ENCODE results near the gene RPP25. TPM values are rescaled to one million over a fixed set of nuclear protein-coding genes. Genes with fewer than 3 reads are reported as not detected.
"Not testable (repeated sequence)": the region's sequence is repeated elsewhere in the genome, so short reads cannot be mapped to it uniquely, and the experiment has no call there.

Gene RPP25
- polyA plus RNA-seq, 3 donors from 2014 or later, result 1.4 to 3.1 (median 2.1) TPM

GRCh38 chr15:74958908-74959585 is 2.5 kb upstream of the RPP25 start:
- no peaks in the 10 kb centered on the region for H3K36me3 Mint-ChIP-seq
- no peak overlapping the region for H3K27ac Mint-ChIP-seq
- no peaks in the 10 kb centered on the region for H3K9me3 Mint-ChIP-seq
- H3K4me3 Mint-ChIP-seq, result peak overlapping the region in 4 of 5 donors; percentile 36 to 66 (median 44)
- H3K27me3 Mint-ChIP-seq (ENCODE audit: low read depth in 3 of 3), result peaks cover 9 to 28% (median 23%) of the 10 kb centered on the region in 3 donors
- H3K4me1 Mint-ChIP-seq, result peaks cover 16% of the 10 kb centered on the region in 2 donors
- DNase-seq, result no peak

GRCh38 chr15:74958320-74958907 is 1.8 kb upstream of the RPP25 start:
- Mint-ChIP-seq H3K9me3 (no peaks in the 10 kb centered on the region), H3K4me1 (peaks cover 16% of the 10 kb centered on the region in 2 donors), H3K4me3 (peak overlapping the region; percentile 33 to 54 (median 38)), H3K36me3 (no peaks in the 10 kb centered on the region), H3K27me3 (ENCODE audit: low read depth in 3 of 3) (peaks cover 9 to 28% (median 23%) of the 10 kb centered on the region in 3 donors), H3K27ac (no peak overlapping the region)
- DNase-seq, result no peak

- no peaks in the 10 kb centered on the region for H3K36me3 Mint-ChIP-seq
- no peaks in the 10 kb centered on the region for H3K9me3 Mint-ChIP-seq
- H3K27me3 Mint-ChIP-seq (ENCODE audit: low read depth in 3 of 3), result peaks cover 8 to 28% (median 23%) of the 10 kb centered on the region in 3 donors
- no peak for DNase-seq
- H3K27ac Mint-ChIP-seq, result no peak overlapping the region
- H3K4me3 Mint-ChIP-seq, result peak overlapping the region; percentile 73 to 82 (median 78)
- peaks cover 16% of the 10 kb centered on the region in 2 donors for H3K4me1 Mint-ChIP-seq
Measured at GRCh38 chr15:74957476-74958035, 984 bp upstream of the RPP25 start.

GRCh38 chr15:74955796-74956647 is 550 bp downstream of the RPP25 start:
- Mint-ChIP-seq H3K4me3 (peak overlapping the region in 4 of 5 donors; percentile 29 to 73 (median 40)), H3K4me1 (peaks cover 16% of the 10 kb centered on the region in 2 donors), H3K36me3 (no peaks in the 10 kb centered on the region), H3K27me3 (ENCODE audit: low read depth in 3 of 3) (peaks cover 8 to 24% (median 21%) of the 10 kb centered on the region in 3 donors), H3K9me3 (no peaks in the 10 kb centered on the region), H3K27ac (no peak overlapping the region)
- DNase-seq, result peak; percentile 48 to 51 (median 50)

- Mint-ChIP-seq H3K27ac (no peak overlapping the region), H3K9me3 (no peaks in the 10 kb centered on the region), H3K36me3 (no peaks in the 10 kb centered on the region), H3K4me3 (peak overlapping the region in 4 of 5 donors; percentile 29 to 47 (median 40)), H3K27me3 (ENCODE audit: low read depth in 3 of 3) (peaks cover 11 to 20% (median 16%) of the 10 kb centered on the region in 3 donors), H3K4me1 (peaks cover 16% of the 10 kb centered on the region in 2 donors)
- no peak for DNase-seq
Measured at GRCh38 chr15:74955017-74955416, 1.6 kb downstream of the RPP25 start.

GRCh38 chr15:74954515-74954914 is 2.1 kb downstream of the RPP25 start:
- H3K9me3 Mint-ChIP-seq, result no peaks in the 10 kb centered on the region
- H3K36me3 Mint-ChIP-seq, result no peaks in the 10 kb centered on the region
- H3K27ac Mint-ChIP-seq, result no peak overlapping the region
- H3K4me3 Mint-ChIP-seq, result peak overlapping the region in 1 of 5 donors; percentile 36
- no peak for DNase-seq
- peaks cover 11 to 17% (median 11%) of the 10 kb centered on the region in 3 donors for H3K27me3 Mint-ChIP-seq (ENCODE audit: low read depth in 3 of 3)
- H3K4me1 Mint-ChIP-seq, result peaks cover 16% of the 10 kb centered on the region in 2 donors

- Mint-ChIP-seq H3K9me3 (no peaks in the 10 kb centered on the region), H3K27ac (peak overlapping the region in 1 of 6 donors; percentile 57), H3K4me1 (no peaks in the 10 kb centered on the region), H3K27me3 (ENCODE audit: low read depth in 3 of 3) (peaks cover 0 to 4% (median 2%) of the 10 kb centered on the region in 3 donors), H3K4me3 (no peak overlapping the region), H3K36me3 (no peaks in the 10 kb centered on the region)
- no peak for DNase-seq
Measured at GRCh38 chr15:74951006-74951405, 5.6 kb downstream of the RPP25 start.

- Mint-ChIP-seq H3K27me3 (ENCODE audit: low read depth in 3 of 3) (peaks cover 0 to 4% (median 2%) of the 10 kb centered on the region in 3 donors), H3K4me3 (no peak overlapping the region), H3K36me3 (no peaks in the 10 kb centered on the region), H3K27ac (no peak overlapping the region), H3K9me3 (no peaks in the 10 kb centered on the region), H3K4me1 (no peaks in the 10 kb centered on the region)
- DNase-seq, result peak; percentile 69 to 71 (median 70)
Measured at GRCh38 chr15:74950078-74950908, 6.3 kb downstream of the RPP25 start.

- Mint-ChIP-seq H3K4me3 (peak within 1 kb of the TSS; percentile 86 to 96 (median 94)), H3K9me3 (no peaks in the 10 kb centered on the region), H3K36me3 (no peaks in the 10 kb centered on the region), H3K4me1 (peaks cover 30 to 34% of the 10 kb centered on the region in 2 donors), H3K27me3 (ENCODE audit: low read depth in 3 of 3) (peaks cover 0 to 6% (median 0%) of the 10 kb centered on the region in 3 donors), H3K27ac (peak within 1 kb of the TSS; percentile 70 to 95 (median 92))
- DNase-seq, result peak; percentile 92 to 93 (median 93)
Measured at GRCh38 chr15:74937590-74938371, 18.8 kb downstream of the RPP25 start, which contains the start of gene COX5A. TSS of gene COX5A (minus strand) at chr15:74938073. CDS start at chr15:74938014, 59 bp downstream.

GRCh38 chr15:74937272-74937589 is 19.3 kb downstream of the RPP25 start:
- H3K27ac Mint-ChIP-seq, result peak overlapping the region; percentile 70 to 92 (median 87)
- peaks cover 0 to 6% (median 0%) of the 10 kb centered on the region in 3 donors for H3K27me3 Mint-ChIP-seq (ENCODE audit: low read depth in 3 of 3)
- peak overlapping the region; percentile 86 to 96 (median 94) for H3K4me3 Mint-ChIP-seq
- DNase-seq, result no peak
- no peaks in the 10 kb centered on the region for H3K36me3 Mint-ChIP-seq
- H3K9me3 Mint-ChIP-seq, result no peaks in the 10 kb centered on the region
- H3K4me1 Mint-ChIP-seq, result peaks cover 35% of the 10 kb centered on the region in 2 donors

GRCh38 chr15:74935193-74935592 is 21.4 kb downstream of the RPP25 start:
- not testable (repeated sequence) for H3K9me3 Mint-ChIP-seq; H3K36me3 Mint-ChIP-seq; H3K27me3 Mint-ChIP-seq (ENCODE audit: low read depth in 3 of 3); DNase-seq
- Mint-ChIP-seq H3K4me1 (peaks cover 35 to 40% of the 10 kb centered on the region in 2 donors), H3K27ac (peak overlapping the region in 3 of 6 donors; percentile 34 to 64 (median 57)), H3K4me3 (peak overlapping the region; percentile 28 to 64 (median 49))

GRCh38 chr15:74933573-74933972 is 23.0 kb downstream of the RPP25 start:
- Mint-ChIP-seq H3K4me3 (no peak overlapping the region), H3K9me3 (no peaks in the 10 kb centered on the region), H3K4me1 (peaks cover 32 to 40% of the 10 kb centered on the region in 2 donors), H3K36me3 (peaks cover 0 to 11% (median 0%) of the 10 kb centered on the region in 3 donors), H3K27me3 (ENCODE audit: low read depth in 3 of 3) (peaks cover 0 to 3% (median 0%) of the 10 kb centered on the region in 3 donors), H3K27ac (no peak overlapping the region)
- DNase-seq, result no peak

Measured in immature natural killer cell (primary cell).